HG03521 (cell line): ENCODE measurements around the gene ANKS1A.
"Not testable (repeated sequence)": the region's sequence is repeated elsewhere in the genome, so short reads cannot be mapped to it uniquely, and the experiment has no call there.

Source experiments
- ATAC-seq: cut with Tn5 transposase; IDR thresholded peaks from one replicate; pipeline ENCODE4 v1.9.1; 2021; ENCODE audit warnings: mild to moderate bottlenecking, moderate library complexity; ENCODE audit not compliant: unreplicated experiment

The ANKS1A gene

DNA sequence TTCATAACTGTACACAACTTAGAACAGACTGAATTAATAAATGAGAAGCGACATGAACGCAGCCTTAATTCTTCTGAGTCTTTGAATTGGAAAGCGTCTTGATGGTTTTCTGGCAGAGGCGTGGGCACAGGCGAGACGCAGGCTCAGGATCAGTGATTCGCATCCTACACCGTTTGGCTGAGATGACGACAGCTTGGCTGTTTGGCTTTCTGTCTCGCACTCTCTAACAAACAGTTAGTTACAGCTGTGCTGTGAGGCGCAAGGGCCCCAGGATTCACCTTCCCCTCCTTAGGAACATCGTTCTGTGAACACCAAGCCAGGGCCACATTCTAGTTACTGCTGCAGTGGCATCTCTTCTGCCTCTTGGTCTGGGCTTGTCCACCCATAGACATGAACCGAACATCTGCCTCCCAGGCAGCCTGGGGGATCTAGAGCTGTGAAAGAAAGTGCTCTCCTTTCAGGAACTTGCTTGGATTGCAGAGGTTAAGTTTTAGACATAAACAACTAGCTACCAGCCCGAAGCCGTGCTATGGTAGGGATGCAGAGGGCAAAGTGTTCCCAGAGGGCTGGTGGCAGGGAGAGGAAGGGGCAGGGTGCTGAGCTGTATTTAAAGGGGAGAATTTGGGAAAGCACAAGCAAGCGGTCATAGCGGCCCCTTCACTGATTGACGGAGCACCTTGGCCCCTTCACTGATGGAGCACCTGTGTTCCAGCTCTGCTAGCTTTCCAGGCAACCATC, 202.5 kb downstream of the ANKS1A start:
- ATAC-seq, result no peak

DNA sequence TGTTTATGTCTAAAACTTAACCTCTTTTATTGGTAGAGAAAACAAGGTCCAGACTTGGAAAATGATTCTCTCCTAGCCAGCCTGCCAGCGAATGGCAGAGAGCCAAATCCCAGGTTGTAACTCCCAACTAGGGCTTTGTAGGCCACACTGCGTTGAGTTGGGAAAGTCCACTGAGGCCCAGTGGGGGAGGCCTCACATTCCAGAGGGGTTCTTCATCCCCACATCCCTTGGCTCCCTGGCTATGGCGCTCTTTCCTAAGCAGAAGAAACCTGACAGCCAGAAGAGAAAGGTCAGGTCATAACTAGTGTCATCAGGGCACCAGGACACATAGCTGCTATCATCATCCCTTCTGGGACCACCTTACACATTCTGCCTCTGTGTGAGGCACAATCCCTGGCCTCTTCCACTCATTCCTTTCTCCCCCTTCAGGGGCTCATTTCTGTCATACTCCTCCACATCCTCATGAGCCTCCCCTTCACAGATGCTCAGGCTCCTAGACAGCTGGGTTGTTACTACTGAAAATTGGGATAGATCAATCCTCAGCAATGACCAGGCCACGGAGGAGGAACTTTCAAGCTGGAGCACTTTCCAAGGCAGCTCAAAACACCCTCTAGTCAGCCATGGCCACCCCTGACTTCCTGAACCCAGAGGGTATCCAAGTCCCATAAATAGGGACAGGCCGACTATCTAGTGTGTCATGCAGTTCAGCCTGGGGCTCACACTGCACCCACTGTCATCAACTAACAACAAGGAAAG, 203.5 kb downstream of the ANKS1A start:
- ATAC-seq, result no peak

DNA sequence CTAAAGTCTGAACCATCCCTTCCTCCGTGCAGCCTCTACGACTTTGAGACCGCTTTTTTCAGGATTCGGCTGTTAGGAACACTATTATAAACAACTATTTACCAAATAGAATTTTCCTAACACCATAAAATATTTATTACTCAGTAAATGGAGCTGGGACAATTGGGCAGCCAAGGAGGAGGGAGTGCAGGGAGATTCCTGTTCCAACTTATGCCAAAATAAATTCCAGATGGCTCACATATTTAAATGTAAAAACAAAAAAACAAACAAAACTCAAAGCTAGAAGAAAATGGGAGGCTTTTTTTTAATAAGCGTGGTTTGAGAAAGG, 204.0 kb downstream of the ANKS1A start:
- ATAC-seq, result no peak

DNA sequence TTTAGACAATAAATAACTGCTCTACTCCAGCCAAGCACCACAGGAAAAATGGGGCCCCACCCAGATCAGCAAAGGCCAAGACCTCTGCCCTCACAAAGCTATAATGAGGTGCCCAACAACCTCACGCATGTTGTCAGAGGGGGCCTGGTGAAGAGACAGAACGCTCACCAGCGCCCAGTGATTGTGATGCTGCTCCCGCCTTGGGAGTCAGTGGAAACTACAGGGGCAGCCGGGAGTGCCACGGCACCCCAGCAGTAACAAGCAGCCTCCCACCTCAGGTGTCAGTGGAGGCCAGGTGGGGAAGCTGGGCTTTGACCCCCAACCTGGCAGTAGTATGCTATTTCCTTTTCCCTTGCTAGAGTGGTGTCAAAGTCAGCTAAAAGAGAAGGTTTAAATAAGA, 204.7 kb downstream of the ANKS1A start:
- ATAC-seq, result no peak

DNA sequence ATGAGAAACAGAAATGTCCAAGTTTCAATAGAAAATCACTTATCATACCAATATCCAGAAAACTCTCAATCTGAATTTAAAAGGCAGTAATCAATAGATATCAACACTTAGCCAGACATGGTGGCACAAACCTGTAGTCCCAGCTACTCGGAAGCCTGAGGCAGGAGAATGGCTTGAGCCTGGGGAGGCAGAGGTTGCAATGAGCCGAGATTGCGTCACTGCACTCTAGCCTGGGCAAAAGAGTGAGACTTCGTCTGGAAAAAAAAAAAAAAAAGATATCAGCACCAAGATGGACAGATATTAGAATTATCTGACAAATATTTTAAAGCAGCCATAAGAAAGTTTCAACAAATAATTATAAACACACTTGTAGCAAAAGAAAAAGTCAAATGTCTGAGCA, 205.1 kb downstream of the ANKS1A start:
- no peak for ATAC-seq

DNA sequence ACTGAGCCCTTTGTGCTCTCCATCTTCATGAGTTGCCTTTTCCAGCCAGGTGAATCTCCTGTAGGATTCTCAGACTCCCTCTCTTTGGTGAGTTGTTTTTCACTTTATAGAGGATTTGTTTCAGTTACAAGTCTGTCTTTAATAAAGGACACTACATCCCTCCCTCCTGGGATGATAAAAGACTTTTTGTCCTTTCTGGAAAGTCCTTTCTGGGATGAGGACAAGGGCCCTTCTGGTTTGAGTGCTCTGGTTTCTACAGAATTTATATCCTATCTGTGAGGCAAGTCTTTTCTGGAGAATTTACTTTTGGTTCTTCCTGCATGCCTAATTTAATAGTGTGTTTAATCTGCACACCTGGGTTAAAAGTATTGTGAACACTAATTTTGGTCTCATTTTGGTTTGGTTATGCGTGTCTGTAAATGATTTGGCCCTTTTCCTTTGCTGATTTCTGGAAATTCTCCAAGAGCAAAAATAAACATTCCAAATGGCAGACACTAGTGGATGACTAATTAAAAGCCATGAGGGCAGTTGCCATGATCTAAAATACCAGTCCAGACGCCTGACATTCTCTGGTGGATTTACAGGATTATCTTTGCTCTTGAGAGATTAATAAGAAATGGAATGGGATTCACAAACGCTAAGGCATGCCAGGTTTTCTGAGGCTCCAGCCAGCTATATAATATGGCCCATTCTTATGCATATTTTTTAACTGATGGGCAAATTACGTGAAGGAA, 207.2 kb downstream of the ANKS1A start:
- ATAC-seq, result no peak

DNA sequence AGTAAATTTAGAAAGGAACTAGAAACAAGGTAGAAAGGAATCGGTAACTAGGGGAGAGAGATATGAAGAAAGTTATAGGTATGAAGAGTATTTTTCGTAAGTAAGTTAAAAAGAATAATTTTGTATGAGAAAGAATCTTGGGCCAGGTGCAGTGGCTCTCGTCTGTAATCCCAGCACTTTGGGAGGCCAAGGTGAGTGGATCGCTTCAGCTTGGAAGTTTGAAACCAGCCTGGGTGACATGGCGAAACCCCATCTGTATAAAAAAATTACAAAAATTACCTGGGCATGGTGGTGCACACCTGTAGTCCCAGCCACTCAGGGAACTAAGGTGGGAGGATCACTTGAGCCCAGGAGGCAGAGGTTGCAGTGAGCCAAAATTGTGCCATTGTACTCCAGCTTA, 210.1 kb downstream of the ANKS1A start:
- ATAC-seq, result no peak

DNA sequence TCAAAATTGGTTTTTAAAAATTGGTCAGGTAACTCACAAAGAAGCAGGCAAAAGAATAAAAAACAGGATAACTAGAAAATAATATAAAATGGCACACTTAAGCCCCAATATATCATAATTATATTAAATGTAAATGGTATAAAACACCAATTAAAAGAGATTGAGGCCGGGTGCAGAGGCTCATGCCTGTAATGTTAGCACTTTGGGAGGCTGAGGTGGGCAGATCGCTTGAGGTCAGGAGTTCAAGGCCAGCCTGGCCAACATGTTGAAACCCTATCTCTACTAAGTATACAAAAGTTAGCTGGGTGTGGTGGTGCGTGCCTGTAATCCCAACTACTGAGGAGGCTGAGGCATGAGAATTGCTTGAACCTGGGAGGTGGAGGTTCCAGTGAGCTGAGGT, 216.0 kb downstream of the ANKS1A start:
- no peak for ATAC-seq

DNA sequence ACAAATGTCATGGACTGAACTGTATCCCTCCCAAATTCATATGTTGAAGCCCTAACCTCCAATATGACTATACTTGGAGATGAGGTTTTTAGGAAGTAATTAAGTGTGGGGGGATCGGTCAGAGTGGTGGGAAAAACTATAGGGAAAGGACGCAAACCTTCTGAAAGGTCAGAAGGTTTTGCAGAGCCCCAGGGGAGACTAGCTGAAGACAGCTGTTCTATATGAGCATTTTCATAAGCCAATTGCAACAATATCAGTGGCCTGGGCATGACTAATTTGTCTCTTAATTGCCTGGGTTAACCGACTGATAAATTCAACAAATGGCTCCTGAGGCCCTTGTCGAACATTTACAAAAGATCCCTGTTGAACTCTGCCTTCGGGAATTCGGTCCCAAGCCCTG, 217.0 kb downstream of the ANKS1A start:
- not testable (repeated sequence) for ATAC-seq

DNA sequence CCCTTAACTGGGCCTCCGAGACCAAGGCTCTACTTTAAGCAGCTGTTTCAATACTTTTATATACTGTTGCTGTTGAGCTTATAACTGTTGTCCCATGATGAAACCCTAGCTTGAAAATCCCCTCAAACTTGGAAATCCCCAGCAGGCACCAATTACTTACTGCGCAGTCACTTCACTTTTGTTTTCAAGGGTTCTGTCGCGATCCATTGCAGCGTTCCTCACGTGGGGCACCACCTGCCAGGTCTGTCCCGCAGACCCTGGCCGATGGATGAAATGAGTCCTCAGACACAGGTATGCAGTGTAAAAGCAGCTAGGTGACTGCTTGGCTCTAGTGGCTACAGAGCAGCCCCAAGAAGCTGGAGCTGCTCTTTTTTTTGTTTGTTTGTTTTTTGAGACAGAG, 218.2 kb downstream of the ANKS1A start:
- ATAC-seq, result not testable (repeated sequence)

DNA sequence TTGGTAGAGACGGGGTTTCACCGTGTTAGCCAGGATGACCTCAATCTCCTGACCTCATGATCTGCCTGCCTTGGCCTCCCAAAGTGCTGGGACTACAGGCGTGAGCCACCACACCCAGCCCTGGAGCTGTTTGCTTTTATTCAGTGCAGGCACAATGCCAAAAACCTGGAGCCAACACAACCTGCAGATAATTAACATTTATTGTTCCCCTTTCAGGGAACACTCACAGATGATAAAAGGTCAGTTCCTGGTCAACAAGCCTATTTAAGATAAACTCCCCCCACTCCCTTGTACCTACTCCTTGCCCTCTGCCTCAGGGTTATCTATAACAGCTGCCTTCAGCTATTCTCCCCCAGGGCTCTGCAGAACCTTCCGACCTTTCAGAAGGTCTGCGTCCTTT, 218.7 kb downstream of the ANKS1A start:
- not testable (repeated sequence) for ATAC-seq

DNA sequence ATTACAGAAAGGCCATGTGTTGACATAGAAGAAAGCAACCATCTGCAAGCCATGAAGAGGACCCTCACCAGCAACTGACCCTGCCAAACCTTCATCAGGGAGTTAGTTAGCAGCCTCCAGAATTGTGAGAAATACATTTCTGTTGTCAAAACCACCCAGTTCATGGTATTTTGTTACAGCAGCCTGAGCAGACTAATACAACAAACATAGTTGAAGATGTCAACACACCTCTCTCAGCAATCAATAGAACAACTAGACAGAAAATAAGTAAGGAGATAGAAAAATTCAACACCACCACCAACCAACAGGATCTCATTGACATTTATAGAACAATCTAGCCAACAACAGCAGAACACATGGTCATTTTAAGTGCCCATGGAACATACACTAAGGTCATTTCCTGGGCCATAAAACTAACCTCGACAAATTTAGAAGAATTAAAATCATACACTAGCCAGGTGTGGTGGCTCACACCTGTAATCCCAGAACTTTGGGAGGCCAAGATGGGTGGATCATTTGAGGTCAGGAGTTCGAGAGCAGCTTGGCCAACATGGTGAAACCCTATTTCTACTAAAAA, 219.3 kb downstream of the ANKS1A start:
- no peak for ATAC-seq

DNA sequence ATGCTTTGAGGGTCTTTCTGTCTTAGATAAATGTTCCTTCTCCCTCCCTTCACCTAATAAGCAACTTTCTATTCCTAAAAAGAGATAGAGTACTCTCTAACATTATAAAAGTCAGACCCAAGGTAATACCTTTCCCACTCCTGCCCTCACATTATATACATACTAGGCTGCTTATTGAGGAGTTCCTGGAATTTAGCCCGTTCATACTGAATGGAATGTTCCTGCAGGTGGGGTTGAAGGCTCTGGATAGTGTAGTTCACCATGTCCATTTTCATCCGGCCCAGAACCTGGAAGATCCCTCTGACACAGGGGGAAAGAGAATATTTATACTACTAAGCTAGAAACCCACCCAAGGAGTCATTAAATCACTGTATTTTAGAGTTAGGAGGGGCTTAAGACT, 231.7 kb downstream of the ANKS1A start:
- no peak for ATAC-seq

DNA sequence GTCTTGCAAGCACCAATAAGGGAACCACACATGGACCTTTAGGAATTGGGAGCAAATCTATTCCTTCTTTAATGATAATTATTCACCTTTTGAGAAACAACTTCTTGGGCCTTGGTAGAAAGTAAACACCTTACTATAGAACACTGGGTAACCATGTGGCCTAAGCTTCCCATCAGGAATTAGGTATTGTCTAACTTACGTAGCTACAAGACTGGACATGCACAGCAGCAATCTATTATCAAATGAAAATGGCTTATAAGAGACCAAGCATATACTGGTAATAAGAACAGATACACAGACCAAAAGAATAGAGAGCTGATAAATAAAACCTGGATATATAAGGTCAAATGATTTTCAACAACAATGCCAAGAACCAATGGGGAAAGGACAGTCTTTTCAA, 235.3 kb downstream of the ANKS1A start:
- ATAC-seq, result no peak

DNA sequence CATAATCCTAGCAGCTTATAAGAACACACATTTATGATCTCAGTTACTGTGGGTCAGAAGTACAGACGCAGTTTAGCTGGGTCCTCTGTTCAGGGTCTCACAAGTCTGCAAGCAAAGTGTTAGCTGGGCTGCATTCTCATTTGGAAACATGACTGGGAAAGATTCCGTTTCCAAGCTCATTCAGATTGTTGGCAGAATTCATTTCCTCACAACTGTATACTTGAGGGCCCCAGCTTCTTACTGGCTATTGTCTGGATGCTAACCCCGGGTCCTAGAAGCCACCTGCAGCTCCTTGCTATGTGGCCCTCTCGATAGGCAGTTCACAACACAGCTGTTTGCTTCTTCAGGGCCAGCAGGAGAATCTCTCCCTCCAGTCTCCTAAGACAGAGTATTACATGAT, 239.0 kb downstream of the ANKS1A start:
- no peak for ATAC-seq

DNA sequence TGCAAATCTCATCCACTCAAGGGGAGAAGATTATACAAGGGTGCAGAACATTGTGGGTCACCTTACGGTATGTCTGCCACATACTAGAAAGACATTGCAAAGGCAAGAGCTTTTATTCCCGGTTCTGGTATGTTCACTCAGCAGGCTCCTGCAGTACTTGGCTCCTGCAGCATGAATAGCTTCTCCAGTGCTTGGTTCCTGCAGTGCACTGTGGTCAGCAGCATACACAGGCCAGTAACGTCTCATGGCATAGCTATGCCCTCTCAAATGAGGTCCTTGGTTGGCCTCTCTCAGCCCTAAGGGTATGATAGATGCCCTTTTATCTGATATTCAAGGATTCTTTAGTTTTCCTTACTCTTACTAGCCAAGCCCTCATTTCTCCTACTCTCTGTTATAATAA, 239.4 kb downstream of the ANKS1A start:
- ATAC-seq, result no peak

DNA sequence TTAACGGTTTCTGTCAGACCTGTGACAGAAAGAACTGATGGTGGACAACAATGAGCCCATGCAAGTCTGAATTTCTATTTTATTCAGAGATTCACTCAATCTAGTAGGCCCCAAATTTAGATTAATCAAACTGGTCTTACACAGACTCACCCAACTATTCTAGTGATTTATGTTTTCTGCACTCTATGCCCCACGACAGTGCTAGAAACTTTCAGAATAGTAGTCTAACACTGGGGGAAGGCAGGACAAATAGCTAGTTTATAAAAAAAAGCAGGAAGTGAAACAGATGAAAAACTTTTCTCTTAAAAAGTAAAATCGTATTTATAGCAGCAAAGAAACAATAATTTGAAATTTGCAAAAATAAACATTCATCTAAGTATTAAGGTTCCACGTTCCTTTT, 247.1 kb downstream of the ANKS1A start:
- ATAC-seq, result no peak

DNA sequence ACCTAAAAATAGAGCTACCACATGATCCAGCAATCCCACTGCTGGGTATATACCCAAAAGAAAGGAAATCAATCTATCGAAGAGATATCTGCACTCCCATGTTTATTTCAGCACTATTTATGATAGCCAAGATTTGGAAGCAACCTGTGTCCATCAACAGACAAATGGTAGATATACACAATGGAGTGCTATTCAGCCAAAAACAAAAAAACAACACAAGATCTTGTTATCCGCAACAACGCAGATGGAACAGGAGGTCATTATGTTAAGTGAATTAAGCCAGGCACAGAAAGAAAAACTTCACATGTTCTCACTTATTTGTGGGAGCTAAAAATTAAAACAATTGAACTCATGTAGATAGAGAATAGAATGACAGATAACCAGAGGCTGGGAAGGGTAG, 249.1 kb downstream of the ANKS1A start:
- ATAC-seq, result not testable (repeated sequence)

DNA sequence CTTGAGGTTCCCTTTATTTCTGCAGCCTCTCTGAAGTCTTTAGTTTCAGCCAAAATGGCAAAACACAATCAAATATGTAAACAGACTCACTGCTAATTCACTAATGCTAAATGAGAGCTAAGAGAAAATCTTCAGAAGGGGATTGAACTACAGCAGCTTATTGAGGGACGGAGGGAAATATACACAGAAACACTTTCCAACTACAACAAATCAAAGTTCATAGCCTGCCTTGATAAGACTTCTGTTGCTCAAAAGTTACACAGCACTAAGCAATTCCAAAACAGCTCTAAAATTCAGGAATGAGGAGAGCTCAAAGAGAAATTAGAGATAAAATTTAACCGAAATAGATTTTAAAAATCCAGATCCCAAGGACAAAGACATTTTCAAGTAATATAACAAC, 250.4 kb downstream of the ANKS1A start:
- ATAC-seq, result no peak

DNA sequence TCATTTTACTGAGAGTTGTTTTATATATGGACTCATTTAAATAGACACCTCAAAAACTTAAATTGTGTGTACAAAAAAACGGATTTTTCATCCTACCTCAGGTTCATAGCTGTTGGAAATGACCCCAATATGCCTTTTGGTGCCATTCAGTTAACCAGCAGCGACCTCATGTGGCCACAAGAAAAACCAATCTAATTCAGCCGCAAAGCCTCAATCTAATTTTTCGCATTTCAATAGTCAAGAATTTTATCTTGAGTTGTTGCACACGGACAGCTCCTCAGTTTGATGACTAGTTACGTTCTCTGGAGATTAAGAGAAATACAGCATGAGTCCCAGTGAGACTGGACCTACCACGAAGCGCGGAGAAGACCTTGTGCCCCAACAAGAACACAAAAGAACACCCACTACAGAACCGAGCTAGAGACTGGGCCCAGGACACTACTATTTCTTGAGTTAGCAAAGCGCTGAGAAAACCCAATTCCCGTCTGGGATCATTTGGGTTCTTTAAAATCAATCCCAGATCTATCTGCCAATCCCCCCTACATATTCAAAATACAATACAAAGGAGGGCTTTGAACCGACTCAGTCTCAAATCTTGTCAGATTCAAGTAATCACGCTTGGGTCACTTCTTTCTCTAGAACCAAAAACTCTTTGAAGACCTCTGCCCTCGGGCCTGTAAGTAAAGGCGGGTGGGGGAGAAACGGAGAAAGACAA, 251.0 kb downstream of the ANKS1A start:
- ATAC-seq, result no peak

DNA sequence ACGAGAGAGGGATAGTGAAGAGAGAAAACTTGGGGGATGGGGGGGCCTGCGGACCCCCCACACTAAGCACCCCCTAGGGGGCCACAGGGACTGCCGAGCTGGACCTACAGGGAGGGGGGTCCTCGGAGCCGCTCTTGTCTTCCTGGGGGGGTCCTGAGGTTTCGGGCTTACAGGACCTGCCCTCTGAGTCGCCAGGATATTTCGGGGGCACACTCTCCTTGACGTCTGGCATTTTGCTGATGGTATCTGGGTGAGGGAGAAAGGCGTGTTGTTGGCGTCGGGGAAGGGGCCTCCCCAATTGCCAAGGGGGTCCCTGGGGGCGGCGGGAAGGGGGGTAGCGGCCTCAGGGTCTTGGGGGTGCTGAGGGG, 251.6 kb downstream of the ANKS1A start:
- ATAC-seq, result no peak
